Measurements from ENCODE around the gene IDNK.
"Not testable (repeated sequence)": the region's sequence is repeated elsewhere in the genome, so short reads cannot be mapped to it uniquely, and the experiment has no call there.

The IDNK gene

GRCh38 chr9:83622939-83623678 lies at the start of gene IDNK:
TSS of gene IDNK (plus strand) at chr9:83623143. CDS start at chr9:83623172, 29 bp downstream.
- peak; percentile 36 for DNase-seq

- DNase-seq, result no peak
These were observed 48.5 kb upstream of the IDNK start for GRCh38 chr9:83574482-83574881.

GRCh38 chr9:83582029-83582428 lies 40.9 kb upstream of the IDNK start:
- no peak for DNase-seq

GRCh38 chr9:83583151-83584014 lies 39.6 kb upstream of the IDNK start:
- no peak for DNase-seq

- no peak for DNase-seq
These were observed 37.9 kb upstream of the IDNK start for GRCh38 chr9:83584995-83585394.

GRCh38 chr9:83588256-83588655 lies 34.7 kb upstream of the IDNK start:
- no peak for DNase-seq

GRCh38 chr9:83596899-83597504 lies 25.9 kb upstream of the IDNK start:
- DNase-seq, result peak; percentile 0

GRCh38 chr9:83598487-83598886 lies 24.5 kb upstream of the IDNK start:
- DNase-seq, result no peak

- no peak for DNase-seq
These were observed 23.9 kb upstream of the IDNK start for GRCh38 chr9:83599071-83599470.

- DNase-seq, result no peak
These were observed 21.5 kb upstream of the IDNK start for GRCh38 chr9:83601463-83601862.

- DNase-seq, result not testable (repeated sequence)
These were observed 15.3 kb upstream of the IDNK start for GRCh38 chr9:83607620-83608019.

- DNase-seq, result not testable (repeated sequence)
These were observed 9.6 kb upstream of the IDNK start for GRCh38 chr9:83613298-83613697.

GRCh38 chr9:83617299-83617698 lies 5.6 kb upstream of the IDNK start:
- no peak for DNase-seq

- peak; percentile 6 for DNase-seq
These were observed 1.9 kb upstream of the IDNK start for GRCh38 chr9:83620841-83621636.

- DNase-seq, result no peak
These were observed 457 bp upstream of the IDNK start for GRCh38 chr9:83622433-83622938.

- no peak for DNase-seq
These were observed 735 bp downstream of the IDNK start for GRCh38 chr9:83623679-83624076.

GRCh38 chr9:83625178-83625577 lies 2.2 kb downstream of the IDNK start:
- DNase-seq, result no peak

GRCh38 chr9:83628540-83628939 lies 5.6 kb downstream of the IDNK start:
- DNase-seq, result no peak

GRCh38 chr9:83629433-83630104 lies 6.6 kb downstream of the IDNK start:
- DNase-seq, result no peak

GRCh38 chr9:83630938-83631457 lies 8.1 kb downstream of the IDNK start:
- DNase-seq, result no peak

- DNase-seq, result no peak
These were observed 10.3 kb downstream of the IDNK start for GRCh38 chr9:83633255-83633654.

GRCh38 chr9:83633676-83634075 lies 10.7 kb downstream of the IDNK start:
- no peak for DNase-seq

All from NCI-H446 treated with DMSO at 0.1 percent for 48 hours (cell line).